ENCODE measurements around the gene CHST15. TPM values are rescaled to one million over a fixed set of nuclear protein-coding genes. Genes with fewer than 3 reads are reported as not detected.

CHST15 gene
- total and polyA plus RNA-seq, 2 of the 13 experiments (the other 11 are each of a cell fraction or from before 2014, with no cell fraction given), result 1.4 to 94.7 TPM

GRCh38 chr10:124032971-124033886 is 60.2 kb downstream of the CHST15 start:
- H3K9ac ChIP-seq (ENCODE audit: insufficient read depth, low read depth, low read length), result no peak overlapping the region
- peaks cover 3% of the 10 kb centered on the region; the same call in 1 of the 2 replicates for H4K20me1 ChIP-seq (ENCODE audit: insufficient read depth, low read length)
- ATAC-seq, result no peak
- in situ Hi-C loops (cut with HindIII; ENCODE audit: extremely low pct_ligation_motif_present, low pct_unique_long_range_greater_than_20kb) (no loop called here), intact Hi-C loops (cut with micrococcal nuclease; ENCODE audit: unreplicated experiment) (no loop called here)
- no peaks in the 10 kb centered on the region for H3K27me3 ChIP-seq (ENCODE audit: control insufficient read depth in 1 of 2, insufficient read depth in 2 of 2, low read length in 2 of 2)
- no peak for FAIRE-seq
- H3K79me2 ChIP-seq (ENCODE audit: insufficient read depth, low read length), result no peaks in the 10 kb centered on the region
- BruUV-seq (replicated peaks), result no TSS peak
- no peaks in the 10 kb centered on the region for H3K9me3 ChIP-seq (ENCODE audit: low read length)
- H3K27ac ChIP-seq (ENCODE audit: extremely low read length, insufficient read depth, low read length), result no peak overlapping the region
- H3K4me2 ChIP-seq (ENCODE audit: low read depth, low read length), result no peak overlapping the region
- WGBS (ENCODE audit: low lambda C conversion rate), result 92% methylated on average over 12 of the region's 15 CpGs
- TF ChIP-seq RBAK (CRISPR knock-in tag; IDR thresholded peaks at IDR 0.05) (no peak), ZNF562 (CRISPR knock-in tag; IDR thresholded peaks at IDR 0.05; ENCODE audit: borderline replicate concordance) (no peak), NFE2 (CRISPR knock-in tag; IDR thresholded peaks at IDR 0.05) (no peak), HNRNPL (IDR thresholded peaks at IDR 0.05; ENCODE audit: low read depth, low read length) (no peak), STAT5B (CRISPR knock-in tag; IDR thresholded peaks at IDR 0.05) (no peak), FLYWCH1 (CRISPR knock-in tag; IDR thresholded peaks at IDR 0.05) (no peak), NR2F6 (IDR thresholded peaks at IDR 0.05) (no peak), NR2F6 (CRISPR knock-in tag; IDR thresholded peaks at IDR 0.05) (no peak), MTA1 (CRISPR knock-in tag; IDR thresholded peaks at IDR 0.05; ENCODE audit: borderline replicate concordance) (no peak)
- TF ChIP-seq, protein P1, sequence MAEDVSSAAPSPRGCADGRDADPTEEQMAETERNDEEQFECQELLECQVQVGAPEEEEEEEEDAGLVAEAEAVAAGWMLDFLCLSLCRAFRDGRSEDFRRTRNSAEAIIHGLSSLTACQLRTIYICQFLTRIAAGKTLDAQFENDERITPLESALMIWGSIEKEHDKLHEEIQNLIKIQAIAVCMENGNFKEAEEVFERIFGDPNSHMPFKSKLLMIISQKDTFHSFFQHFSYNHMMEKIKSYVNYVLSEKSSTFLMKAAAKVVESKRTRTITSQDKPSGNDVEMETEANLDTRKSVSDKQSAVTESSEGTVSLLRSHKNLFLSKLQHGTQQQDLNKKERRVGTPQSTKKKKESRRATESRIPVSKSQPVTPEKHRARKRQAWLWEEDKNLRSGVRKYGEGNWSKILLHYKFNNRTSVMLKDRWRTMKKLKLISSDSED (CRISPR knock-in tag; IDR thresholded peaks at IDR 0.05), result no peak
- ChIA-PET POLR2A (no interaction called here), CTCF (ENCODE audit: low intra/inter-chr PET ratio, low total read pairs) (no interaction called here)
- H2AFZ ChIP-seq (ENCODE audit: low read length), result no peak overlapping the region
- H3K4me1 ChIP-seq (ENCODE audit: insufficient read depth, low read length), result peaks cover 63% of the 10 kb centered on the region
- H3K36me3 ChIP-seq (replicated peaks in 1 of 2; ENCODE audit: control insufficient read depth in 1 of 2, insufficient read depth in 2 of 2, low read length in 2 of 2), result peaks cover 37 to 67% of the 10 kb centered on the region in 2 experiments
- H3K4me3 ChIP-seq (replicated peaks in 1 of 3; ENCODE audit: insufficient read depth in 1 of 3, low read depth in 2 of 3, low read length in 3 of 3), result no peak overlapping the region
- no peak for DNase-seq (ENCODE audit: low spot score)

All from HepG2 (cell line).